ENCODE data around the gene ZNF763. TPM values are rescaled to one million over a fixed set of nuclear protein-coding genes. Genes with fewer than 3 reads are reported as not detected.

Gene ZNF763
- polyA plus RNA-seq, 2 of the 4 experiments (the other 2 are of a cell fraction) = not detected

DNA sequence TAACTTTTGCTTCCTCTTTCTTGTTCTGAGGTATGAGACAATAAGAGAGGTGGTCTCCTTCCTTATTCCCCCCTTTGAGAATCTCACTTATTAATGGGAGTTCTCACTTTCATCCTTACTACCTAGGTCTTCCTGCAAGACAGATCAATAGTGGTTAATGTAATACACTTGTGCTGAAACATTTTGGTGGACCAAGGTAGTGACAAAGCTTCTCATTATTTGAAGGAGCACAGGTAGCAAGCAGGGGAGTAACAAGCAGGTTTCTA is 22.1 kb upstream of the ZNF763 start (continued):
- no peak for TF ChIP-seq CEBPB (IDR thresholded peaks at IDR 0.05)
- no peak for TF ChIP-seq POLR2A (IDR thresholded peaks at IDR 0.05; ENCODE audit: low read length)
- no peak for TF ChIP-seq FOXS1 (CRISPR knock-in tag; IDR thresholded peaks at IDR 0.05)
- TF ChIP-seq, protein P1, sequence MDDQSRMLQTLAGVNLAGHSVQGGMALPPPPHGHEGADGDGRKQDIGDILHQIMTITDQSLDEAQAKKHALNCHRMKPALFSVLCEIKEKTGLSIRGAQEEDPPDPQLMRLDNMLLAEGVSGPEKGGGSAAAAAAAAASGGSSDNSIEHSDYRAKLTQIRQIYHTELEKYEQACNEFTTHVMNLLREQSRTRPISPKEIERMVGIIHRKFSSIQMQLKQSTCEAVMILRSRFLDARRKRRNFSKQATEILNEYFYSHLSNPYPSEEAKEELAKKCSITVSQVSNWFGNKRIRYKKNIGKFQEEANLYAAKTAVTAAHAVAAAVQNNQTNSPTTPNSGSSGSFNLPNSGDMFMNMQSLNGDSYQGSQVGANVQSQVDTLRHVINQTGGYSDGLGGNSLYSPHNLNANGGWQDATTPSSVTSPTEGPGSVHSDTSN (IDR thresholded peaks at IDR 0.05) = no peak
- TF ChIP-seq POLR2AphosphoS2 (conservative IDR thresholded peaks at IDR 0.05; ENCODE audit: low read length) = no peak
- TF ChIP-seq ZC3H11A (IDR thresholded peaks at IDR 0.05) = no peak

DNA sequence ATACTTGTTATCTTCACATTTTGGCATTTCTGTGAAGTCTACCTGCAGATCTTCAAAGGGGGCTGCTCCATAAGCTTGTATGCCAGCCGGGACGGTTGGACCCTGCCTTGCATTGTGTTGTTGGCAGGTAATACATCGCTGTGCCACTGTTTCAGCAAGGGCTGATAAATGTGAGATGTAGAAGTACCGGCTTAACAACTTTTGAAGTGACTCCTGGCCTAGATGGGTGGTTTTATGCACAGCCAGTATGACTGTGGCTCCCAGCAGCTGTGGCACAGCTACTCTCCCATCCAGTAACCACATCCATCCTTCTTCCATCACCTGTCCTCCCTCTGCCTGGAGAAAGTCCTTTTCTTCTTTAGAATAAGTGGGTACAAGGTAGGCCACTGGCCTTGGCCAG is 20.2 kb upstream of the ZNF763 start:
- ATAC-seq = no peak
- no peak overlapping the region for H3K4me3 ChIP-seq
- H3K9me3 ChIP-seq = peaks cover 7% of the 10 kb centered on the region
- no peak for DNase-seq (ENCODE audit: low read depth in 1 of 2, low spot score in 1 of 2)
- WGBS (ENCODE audit: missing lambda C conversion rate) = 19% methylated on average over 4 of the region's 4 CpGs
- POLR2A ChIA-PET = no interaction called here
- CTCF ChIA-PET = no interaction called here
- no peaks in the 10 kb centered on the region for H3K4me1 ChIP-seq
- TF ChIP-seq NR3C1 (IDR thresholded peaks at IDR 0.05) = no peak
- TF ChIP-seq, protein P2, sequence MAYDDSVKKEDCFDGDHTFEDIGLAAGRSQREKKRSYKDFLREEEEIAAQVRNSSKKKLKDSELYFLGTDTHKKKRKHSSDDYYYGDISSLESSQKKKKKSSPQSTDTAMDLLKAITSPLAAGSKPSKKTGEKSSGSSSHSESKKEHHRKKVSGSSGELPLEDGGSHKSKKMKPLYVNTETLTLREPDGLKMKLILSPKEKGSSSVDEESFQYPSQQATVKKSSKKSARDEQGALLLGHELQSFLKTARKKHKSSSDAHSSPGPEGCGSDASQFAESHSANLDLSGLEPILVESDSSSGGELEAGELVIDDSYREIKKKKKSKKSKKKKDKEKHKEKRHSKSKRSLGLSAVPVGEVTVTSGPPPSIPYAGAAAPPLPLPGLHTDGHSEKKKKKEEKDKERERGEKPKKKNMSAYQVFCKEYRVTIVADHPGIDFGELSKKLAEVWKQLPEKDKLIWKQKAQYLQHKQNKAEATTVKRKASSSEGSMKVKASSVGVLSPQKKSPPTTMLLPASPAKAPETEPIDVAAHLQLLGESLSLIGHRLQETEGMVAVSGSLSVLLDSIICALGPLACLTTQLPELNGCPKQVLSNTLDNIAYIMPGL (CRISPR knock-in tag; IDR thresholded peaks at IDR 0.05; ENCODE audit: borderline replicate concordance) = no peak
- H3K4me2 ChIP-seq = no peak overlapping the region
- no peak overlapping the region for H3K27ac ChIP-seq
- FAIRE-seq = no peak

DNA sequence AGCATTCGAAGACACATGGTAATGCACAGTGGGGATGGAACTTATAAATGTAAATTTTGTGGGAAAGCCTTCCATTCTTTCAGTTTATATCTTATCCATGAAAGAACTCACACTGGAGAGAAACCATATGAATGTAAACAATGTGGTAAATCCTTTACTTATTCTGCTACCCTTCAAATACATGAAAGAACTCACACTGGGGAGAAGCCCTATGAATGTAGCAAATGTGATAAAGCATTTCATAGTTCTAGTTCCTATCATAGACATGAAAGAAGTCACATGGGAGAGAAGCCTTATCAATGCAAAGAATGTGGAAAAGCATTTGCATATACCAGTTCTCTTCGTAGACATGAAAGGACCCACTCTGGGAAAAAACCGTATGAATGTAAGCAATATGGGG is 16.2 kb upstream of the ZNF763 start:
- H3K4me2 ChIP-seq = no peak overlapping the region
- DNase-seq (ENCODE audit: low read depth in 1 of 2, low spot score in 1 of 2) (no peak), ATAC-seq (no peak), FAIRE-seq (no peak)
- H3K9me3 ChIP-seq = peaks cover 17% of the 10 kb centered on the region
- POLR2A ChIA-PET = no interaction called here
- H3K4me1 ChIP-seq = no peaks in the 10 kb centered on the region
- CTCF ChIA-PET = no interaction called here
- WGBS (ENCODE audit: missing lambda C conversion rate) = 23% methylated on average over 3 of the region's 3 CpGs
- H3K27ac ChIP-seq = no peak overlapping the region
- TF ChIP-seq ZFP36 (IDR thresholded peaks at IDR 0.05; ENCODE audit: borderline replicate concordance, partially characterized antibody) (no peak), CTCF (IDR thresholded peaks at IDR 0.05) (no peak), FOXS1 (CRISPR knock-in tag; IDR thresholded peaks at IDR 0.05) (no peak), HOXB13 (CRISPR knock-in tag; IDR thresholded peaks at IDR 0.05; ENCODE audit: low read depth) (no peak), HDAC2 (IDR thresholded peaks at IDR 0.05) (no peak), EHF (CRISPR knock-in tag; IDR thresholded peaks at IDR 0.05) (no peak)
- TF ChIP-seq, protein P3, sequence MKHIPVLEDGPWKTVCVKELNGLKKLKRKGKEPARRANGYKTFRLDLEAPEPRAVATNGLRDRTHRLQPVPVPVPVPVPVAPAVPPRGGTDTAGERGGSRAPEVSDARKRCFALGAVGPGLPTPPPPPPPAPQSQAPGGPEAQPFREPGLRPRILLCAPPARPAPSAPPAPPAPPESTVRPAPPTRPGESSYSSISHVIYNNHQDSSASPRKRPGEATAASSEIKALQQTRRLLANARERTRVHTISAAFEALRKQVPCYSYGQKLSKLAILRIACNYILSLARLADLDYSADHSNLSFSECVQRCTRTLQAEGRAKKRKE (CRISPR knock-in tag; IDR thresholded peaks at IDR 0.05; ENCODE audit: low read depth) = no peak
- TF ChIP-seq, protein P2 (CRISPR knock-in tag; IDR thresholded peaks at IDR 0.05; ENCODE audit: borderline replicate concordance) = no peak
- no peak overlapping the region for H3K4me3 ChIP-seq

GRCh38 chr19:11949201-11949600 is 15.6 kb upstream of the ZNF763 start:
- CTCF ChIA-PET = no interaction called here
- no peak for DNase-seq (ENCODE audit: low read depth in 1 of 2, low spot score in 1 of 2)
- peaks cover 16% of the 10 kb centered on the region for H3K9me3 ChIP-seq
- H3K27ac ChIP-seq = no peak overlapping the region
- ATAC-seq = no peak
- H3K4me3 ChIP-seq = no peak overlapping the region
- no peak overlapping the region for H3K4me2 ChIP-seq
- WGBS (ENCODE audit: missing lambda C conversion rate) = 26% methylated on average over 4 of the region's 4 CpGs
- H3K4me1 ChIP-seq = no peaks in the 10 kb centered on the region
- POLR2A ChIA-PET = no interaction called here
- no peak for FAIRE-seq
- TF ChIP-seq HEYL (CRISPR knock-in tag; IDR thresholded peaks at IDR 0.05) = no peak
- no peak for TF ChIP-seq HOXB5 (CRISPR knock-in tag; IDR thresholded peaks at IDR 0.05)
- TF ChIP-seq, protein P2 (CRISPR knock-in tag; IDR thresholded peaks at IDR 0.05; ENCODE audit: borderline replicate concordance) = no peak
- TF ChIP-seq, protein P4, sequence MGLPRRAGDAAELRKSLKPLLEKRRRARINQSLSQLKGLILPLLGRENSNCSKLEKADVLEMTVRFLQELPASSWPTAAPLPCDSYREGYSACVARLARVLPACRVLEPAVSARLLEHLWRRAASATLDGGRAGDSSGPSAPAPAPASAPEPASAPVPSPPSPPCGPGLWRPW (IDR thresholded peaks at IDR 0.05) = no peak
- no peak for TF ChIP-seq KDM5A (IDR thresholded peaks at IDR 0.05)
- no peak for TF ChIP-seq CEBPB (IDR thresholded peaks at IDR 0.05)
- TF ChIP-seq MAX (IDR thresholded peaks at IDR 0.05) = no peak
- TF ChIP-seq BHLHE40 (IDR thresholded peaks at IDR 0.05; ENCODE audit: low read depth, low read length) = no peak
- TF ChIP-seq MYC (IDR thresholded peaks at IDR 0.05; ENCODE audit: borderline replicate concordance, low read length) = no peak
- no peak for TF ChIP-seq EHMT2 (IDR thresholded peaks at IDR 0.05; ENCODE audit: low read depth)

All from A549 (cell line).